ENCODE measurements around the gene EIF4EBP2.
A peak's percentile ranks its signal among the peaks of the same experiment; 100 is the strongest.

The EIF4EBP2 gene

DNA sequence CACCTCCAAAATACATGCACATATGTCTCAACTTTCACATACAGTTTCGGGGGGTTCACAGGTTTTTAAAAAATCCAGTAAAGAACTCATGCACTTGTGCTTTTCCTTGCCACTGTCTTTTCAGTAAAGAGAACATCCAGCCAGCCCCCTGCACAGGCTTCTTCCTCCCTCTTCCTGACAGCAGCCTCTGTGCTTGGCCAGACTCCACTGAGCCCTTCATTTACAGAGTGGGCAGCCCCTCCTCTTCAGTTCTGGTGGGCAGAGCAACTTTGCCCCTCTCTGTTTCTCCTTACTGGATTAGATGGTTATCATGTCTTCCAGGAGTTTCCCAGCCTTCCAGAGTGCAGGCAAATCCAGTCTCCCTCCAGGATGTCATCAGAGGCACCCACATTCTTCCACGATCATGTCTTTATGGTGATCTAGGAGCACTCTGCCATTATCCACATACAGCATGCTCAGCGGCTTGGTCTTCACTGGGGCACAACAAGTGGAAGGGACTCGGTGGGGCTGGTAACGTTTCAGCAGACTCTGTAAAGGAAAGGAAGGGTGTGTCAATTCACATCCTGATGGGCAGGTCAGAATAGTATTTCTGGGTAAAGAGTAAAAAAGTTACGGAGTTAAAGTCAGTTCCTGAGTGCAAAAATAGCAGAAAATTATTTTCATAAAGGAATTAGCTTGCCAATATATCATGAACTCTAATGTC lies 28.8 kb downstream of the EIF4EBP2 start:
- no peak for DNase-seq (ENCODE audit: low read depth)

DNA sequence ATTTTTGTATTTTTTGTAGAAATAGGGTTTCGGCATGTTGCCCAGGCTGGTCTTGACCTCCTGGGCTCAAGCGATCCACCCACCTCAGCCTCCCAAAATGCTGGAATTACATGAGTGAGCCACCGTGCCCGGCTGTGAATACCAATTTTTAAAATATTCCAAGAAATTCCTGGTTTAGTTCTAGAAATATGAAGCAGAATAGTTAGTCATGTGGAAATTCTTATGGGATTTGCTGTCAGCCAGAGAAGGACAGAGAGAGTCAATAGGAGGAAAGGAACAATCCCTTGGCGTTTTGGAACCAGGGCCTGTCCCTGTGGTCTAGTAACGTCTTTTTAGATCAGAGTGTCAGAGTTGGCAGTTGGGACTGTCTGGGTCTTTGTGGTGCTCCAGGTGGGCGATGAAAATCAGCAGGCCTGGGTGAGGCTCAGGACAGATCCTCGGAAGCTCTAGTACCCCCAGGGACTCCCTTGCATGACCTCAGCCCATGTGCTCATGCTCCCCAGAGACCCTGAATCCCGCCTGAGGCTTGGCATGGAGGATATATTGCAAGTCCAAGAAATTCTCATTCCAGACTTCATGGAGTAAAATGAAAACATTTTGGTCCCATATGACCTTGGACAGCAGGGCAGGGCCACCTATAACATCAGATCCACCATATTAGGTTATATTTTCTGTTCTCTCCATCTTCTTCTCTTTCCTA lies 29.8 kb downstream of the EIF4EBP2 start:
- peak; percentile 51 for DNase-seq (ENCODE audit: low read depth)

DNA sequence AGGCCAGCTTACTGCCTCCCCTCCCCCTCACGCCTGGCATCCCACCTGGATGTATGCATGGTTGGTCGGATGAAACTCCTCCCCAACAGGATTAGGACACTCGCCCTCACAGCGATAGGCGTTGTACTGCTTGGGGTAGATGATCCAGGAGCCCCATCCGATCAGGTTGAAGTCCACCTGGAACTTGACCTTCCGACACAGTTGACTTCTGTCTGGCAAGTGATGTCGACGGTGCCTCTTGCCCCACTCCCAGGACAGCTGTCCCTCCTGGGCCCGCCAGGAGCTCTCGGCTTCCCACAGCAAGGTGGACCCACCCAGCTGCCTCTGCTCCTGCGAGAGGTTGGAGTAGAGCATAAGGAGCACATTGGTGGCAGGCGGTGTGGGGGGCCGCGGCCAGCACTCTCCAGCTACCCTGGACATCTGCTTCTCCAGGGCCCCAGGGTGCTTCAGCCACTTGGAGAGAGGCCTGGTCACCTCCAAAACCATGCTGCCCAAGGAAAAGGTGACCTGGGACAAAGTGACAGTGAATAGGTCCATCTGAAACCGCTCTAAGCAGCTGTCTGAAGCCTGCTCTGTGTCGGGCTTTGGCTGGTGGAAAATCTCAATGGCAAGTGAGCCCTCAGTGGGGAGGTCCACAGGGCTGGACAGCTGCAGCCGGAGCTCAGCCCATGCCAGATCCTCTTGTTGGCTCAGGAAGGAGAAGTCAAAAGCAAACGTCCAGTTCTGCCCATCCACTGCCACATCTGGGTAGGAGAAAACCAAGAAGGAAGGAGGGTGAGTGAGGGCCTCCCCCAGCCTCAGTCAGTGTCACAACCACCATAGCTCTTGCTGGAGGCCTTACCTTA lies 31.5 kb downstream of the EIF4EBP2 start:
- DNase-seq (ENCODE audit: low read depth) = no peak

DNA sequence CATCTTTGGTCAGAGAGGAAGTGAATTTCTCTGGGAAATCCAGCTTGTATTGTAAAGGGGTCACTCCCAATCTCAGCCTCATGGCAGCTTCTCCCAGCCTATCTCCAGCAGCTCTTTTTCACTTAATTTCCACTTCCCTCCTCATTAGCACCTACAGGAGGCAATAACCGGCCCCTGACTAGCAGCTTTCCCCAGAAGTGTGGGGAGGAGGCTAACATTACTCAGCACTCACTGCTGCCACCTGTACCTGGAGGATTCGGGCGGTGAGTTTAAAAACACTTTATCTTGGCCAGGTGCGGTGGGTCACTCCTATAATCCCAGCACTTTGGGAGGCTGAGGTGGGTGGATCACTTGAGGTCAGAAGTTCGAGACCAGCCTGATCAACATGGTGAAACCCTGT lies 33.8 kb downstream of the EIF4EBP2 start:
- DNase-seq (ENCODE audit: low read depth) = no peak

DNA sequence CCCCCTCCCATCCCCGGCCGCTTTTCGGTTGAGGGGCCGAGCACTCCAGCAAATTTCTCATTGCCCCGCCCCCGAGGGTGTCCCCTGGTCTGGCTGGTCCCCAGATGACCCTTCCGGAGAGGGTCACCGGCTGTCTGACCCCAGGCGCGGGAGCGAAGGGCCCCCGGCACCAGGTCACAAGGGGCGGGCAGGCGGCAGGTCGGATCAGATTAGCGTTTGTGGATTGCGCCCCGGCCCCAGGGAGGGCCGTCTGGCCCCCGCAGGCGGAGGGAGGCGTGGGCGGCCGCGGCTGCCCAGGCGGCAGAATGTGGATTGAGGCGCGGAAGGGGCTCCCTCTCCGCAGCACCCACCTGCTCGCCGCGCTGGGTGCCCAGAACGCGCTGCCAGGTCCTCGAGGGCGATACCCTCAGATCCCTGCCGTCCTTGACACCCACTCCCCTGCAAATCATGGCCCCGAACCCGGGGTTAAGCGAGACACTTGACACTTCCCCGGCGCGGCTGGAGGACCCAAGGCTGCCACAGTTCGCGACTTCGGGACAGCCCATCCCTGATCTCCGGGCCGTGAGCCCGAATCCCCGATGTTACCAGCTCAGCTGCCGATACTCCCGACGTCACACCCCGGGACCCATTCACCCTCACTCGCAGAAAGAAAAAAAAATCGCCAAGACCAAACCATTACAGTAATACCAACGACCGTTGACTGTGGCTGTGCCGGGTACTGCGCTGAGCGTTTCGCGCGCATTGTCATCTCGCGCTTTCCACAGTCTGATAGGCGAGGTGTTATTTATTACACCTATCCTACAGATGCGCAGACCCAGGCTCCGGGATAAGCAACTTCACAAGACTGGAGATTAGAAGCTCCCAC lies 36.6 kb downstream of the EIF4EBP2 start:
- DNase-seq (ENCODE audit: low read depth) = no peak

DNA sequence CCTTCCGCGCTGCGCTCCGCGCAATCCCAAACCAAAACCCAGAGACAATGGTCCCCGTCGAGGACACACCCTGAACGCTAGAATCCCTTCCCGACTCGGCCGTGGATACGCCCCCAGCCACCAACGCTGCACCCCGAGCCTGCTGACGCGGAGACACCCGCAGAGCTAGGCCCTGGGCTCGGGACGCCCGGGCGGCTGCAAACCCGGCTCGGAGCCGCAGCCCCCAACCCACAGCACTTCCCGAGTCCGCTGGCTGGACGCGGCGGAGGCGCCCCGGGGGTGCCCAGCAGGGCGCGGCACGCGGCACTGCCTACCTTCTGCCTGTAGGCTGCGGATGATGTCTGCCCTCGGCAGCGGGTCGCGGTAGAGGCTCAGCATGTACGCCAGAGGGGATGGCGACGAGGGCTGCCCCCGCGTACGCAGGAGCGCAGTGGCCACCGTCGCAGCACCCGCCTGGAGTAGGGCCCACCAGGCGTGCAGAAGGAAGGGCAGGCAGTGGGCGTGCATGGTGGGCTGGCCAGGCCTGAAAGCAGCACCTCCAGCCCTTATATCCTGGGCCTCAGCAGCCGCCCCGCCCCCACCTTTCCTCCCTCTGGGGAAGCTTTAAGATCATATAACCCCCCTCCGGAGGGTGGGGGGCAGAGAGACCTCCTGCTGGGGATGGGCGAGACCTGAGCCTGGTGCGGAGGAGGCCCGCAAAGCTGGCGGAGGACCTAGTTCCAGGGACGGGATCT lies 37.4 kb downstream of the EIF4EBP2 start, which contains the start of gene NODAL:
Gene NODAL, minus strand, starts transcription at position 521 of the 734 bp plus-strand sequence. Its CDS starts 14 bp downstream, at position 507.
- DNase-seq (ENCODE audit: low read depth) = no peak

DNA sequence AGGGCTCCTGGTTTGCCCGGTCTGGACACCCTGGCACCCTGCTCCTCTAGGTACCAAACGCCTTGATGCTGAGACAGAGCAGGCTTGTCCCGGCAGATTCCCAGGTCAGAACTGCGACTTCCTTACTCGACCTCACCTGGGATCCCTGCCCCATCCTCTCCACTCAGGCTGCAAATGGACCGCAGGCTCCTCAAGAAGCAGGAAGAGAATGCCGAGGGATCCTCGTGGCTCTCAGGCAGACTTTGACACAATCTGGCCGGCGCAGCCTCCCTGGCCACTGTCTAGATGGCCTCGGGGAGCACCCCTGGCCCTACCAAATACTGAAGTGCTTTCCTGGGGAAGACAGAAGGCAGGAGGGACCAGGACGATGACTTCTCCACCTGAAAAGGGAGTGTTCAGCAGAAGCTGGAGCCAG lies 38.0 kb downstream of the EIF4EBP2 start:
- no peak for DNase-seq (ENCODE audit: low read depth)

DNA sequence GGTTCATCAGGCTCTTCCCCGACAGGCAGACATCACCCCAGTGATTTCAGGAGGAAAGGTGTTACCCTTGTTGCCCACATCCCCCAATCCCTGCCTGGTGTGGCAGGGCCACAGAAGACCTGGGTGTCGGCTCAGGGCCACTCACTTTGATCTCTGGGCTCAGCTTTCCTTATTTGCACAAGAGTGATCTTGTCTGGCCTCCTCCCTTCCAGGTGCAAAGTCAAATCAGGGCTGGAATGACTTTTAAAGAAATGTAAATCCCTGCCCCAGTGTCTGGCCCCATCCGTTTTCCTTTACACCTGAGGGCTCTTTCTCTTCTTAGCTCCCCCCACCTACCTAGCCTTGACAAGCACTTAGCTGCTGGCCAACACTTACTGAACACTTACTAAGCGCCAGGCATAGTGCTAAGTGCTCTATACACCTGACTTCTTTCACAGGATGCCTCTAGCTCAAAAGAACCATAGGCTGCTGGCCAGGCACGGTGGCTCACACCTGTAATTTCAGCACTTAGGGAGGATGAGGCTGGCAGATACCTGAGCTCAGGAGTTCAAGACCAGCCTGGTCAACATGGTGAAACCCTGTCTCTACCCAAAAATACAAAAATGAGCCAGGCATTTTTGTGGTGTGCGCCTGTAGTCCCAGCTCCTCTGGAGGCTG lies 38.5 kb downstream of the EIF4EBP2 start:
- DNase-seq (ENCODE audit: low read depth) = no peak

DNA sequence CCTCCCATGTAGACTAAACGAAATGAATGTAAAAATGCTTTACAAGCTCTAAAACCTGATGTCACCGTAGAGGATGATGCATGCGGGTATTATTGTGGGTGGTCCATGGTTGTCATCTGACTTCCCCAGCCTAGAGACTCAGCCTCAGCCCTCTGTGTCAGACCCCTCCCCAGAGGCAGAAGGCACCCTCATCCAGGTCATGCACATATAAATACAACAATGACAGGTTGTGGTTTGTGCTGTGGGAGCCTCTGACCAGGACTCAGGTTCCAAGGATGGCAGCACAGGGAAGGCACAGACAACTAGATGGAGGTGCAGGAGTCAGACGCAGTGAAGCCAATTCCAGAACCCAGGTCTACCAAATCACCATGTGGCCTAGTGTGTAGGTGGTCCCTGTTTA lies 40.8 kb downstream of the EIF4EBP2 start:
- DNase-seq (ENCODE audit: low read depth) = no peak

DNA sequence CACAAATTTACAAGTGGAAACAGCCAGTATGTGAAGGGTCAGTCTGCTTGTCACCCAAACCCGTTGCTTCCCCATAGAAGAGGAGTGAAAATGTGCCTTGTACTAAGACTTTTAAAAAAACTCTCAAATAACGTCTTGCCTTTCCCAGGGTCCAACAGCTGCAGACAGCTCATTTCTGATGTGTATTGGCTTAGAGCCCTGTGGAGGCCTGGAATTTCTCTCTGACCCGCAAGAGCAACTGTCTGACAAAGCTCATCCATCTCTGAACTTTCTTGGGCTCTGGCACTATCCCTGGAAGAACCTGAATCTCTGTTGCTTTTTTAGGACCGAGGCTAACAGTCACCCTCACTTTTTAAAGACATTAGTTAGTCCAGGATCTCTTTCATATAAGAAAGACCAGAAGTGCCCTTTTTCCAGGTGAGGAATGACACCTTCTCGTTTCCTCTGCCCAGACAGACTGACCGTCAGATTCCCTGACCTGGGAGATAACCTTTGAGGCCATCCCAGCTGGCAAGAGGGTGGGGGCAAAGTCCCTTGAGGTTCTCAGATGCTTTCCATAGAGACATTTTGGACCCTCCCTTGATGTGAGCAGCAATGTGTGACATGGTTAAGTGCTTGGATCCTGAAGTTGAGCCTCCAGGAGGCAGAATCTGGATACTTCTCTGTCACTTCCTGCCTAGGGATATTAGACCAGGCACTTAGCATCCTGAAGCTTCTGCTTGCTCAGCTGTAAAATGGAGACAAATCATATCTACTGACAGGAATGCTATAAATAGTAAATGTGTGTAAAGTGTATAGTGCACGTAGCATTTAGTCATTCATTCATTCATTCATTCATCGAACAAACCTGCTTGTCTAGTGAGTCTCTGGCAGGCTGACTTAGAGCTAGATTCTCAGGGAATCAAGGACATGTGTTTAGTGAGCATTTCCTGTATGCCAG lies 42.0 kb downstream of the EIF4EBP2 start:
- DNase-seq (ENCODE audit: low read depth) = peak; percentile 52

DNA sequence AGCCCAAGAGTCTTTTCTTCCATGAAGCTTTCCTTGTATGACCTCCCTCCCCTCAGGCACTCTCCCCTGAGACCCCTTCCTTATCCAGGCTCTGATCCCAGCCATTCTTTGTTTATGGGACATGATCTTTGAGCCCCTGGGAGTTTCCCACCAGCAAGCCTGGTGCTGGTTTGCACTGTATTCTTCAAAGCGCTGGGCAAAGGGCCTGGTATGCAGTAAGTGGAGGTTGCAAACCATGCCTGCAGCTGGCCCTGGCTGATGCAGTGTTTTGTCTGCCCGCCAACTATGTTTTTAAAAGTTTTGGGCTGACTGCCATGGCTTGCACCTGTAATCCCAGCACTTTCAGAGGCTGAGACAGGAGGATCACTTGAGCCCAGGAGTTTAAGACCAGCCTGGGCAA lies 44.3 kb downstream of the EIF4EBP2 start:
- no peak for DNase-seq (ENCODE audit: low read depth)

DNA sequence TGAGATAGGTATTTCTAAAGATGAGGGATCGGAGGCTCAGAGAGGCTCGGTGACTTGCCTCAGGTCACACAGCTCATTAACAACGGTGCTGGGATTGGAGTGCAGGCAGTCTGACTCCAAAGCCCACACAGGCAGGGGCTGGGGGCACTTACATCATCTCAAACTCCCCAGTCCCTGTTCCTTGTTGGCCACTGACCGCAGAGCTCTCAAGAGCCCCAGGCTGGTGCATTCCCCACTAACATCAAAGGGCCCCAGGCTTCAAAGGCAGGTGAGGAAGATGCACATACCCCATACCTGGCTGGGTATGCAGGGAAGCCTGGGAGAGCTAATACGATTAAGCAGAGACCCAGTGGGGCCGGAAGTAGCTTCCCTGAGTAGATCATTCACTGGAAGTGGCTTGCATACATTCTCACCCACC lies 51.3 kb downstream of the EIF4EBP2 start:
- no peak for DNase-seq (ENCODE audit: low read depth)

DNA sequence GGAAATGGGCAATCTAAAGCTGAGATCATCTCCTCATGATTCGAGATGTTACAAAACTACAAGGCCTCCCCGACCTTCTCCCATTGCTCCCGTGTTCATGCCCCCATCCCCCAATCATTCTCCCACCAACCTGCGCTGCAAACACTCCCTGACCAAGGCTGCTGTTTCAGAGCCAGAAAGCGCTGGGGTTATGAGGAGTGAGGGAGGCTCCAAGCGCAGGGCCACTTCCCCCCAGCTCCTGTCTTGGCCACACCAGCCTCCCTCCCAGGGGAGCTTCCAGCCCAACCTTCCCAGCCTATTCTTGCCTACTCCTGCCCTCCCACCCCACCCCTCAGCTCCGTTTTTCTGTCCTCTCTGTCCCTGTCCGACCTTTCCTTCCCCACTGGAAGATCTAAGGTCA lies 52.2 kb downstream of the EIF4EBP2 start:
- DNase-seq (ENCODE audit: low read depth) = no peak

DNA sequence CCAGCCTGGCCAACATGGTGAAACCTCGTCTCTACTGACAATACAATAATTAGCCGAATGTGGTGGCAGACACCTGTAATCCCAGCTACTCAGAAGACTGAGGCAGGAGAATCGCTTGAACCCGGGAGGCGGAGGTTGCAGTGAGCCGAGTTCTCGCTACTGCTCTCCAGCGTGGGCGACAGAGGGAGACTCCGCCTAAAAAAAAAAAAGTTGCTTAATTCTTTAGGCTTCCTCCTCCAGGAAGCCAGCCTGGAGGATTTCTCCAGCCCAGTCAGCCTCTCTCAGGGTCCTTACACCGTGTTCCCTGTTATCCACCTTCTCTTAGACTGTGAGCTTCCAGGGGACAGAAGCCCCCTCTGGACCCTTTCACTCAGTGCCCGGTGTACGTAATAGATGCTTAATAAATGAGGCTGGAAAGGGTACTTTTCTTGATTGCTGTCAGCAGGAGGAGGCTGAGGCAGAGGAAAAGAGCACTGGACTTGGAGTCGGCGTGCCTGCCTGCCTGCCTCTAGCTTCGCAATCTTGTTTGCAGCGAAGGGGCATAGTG lies 53.9 kb downstream of the EIF4EBP2 start:
- no peak for DNase-seq (ENCODE audit: low read depth)

DNA sequence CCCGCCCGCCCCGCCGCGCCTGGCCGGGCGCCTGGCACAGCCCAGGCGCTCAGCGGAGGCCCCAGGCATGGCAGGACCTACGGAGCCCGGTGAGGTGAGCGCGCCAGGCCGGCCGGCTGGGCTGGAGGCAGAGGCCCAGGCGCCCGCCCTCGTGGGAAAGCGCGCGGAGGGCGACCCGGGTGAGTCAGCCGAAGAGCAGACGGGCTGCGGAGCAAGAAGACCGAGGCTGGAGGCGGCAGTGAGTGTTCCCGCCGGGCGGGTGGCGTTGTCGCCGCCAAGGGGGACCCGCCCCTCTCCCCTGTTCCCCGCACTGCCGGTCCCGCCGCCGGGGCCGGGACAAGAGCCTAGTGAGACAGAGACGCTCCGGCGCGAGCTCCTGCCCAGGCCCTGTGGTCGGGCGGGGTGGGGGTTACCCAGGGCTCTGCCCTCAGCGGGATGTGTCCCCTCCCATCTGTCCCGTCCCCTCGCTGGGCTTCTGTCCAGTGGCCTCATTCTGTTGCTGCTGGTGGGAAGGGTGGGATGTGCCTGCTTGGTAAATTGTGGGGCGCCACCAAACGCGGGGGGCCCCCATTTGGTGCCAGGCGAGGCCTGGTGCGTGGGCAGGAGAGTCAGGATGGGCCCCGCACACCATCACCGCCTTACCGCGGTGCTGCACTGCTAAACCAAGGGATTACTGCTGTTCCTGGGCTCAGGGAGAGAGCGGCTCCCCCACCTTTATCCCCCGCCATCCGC lies 54.5 kb downstream of the EIF4EBP2 start:
- peak; percentile 84 for DNase-seq (ENCODE audit: low read depth)

DNA sequence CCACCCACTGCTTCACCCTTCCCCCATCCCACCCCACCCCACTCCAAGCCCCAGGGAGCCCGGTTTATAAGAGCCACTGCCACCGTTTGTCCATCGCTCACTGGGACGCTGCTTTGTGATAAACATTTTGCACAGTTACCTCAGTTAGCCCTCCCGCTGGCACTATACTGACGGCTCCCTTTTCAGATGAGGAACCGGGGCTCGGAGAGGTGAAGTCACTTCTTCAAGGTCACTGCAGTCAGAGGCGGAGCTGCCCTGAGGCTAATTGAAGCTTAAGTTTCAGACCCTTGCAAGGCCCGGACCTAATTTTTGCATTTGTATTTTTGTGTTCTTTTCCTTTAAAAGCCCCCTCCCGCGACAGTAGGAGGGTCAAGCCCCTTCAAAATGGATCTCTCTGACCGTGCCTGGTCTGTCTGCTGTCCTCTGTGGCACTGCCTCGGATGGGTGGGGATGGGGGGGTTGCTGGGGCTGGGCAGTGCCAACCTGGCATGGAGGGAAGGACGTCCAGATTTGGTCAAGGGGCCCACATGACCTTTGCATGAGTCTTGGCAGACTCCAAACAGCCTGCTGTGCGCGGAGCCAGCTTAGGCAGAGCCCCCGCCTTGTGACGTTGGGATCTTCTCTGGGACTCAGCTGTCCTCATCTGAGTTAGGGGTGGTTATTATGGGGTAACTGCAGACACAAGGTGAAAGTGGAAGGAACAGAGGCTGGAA lies 55.3 kb downstream of the EIF4EBP2 start:
- no peak for DNase-seq (ENCODE audit: low read depth)

DNA sequence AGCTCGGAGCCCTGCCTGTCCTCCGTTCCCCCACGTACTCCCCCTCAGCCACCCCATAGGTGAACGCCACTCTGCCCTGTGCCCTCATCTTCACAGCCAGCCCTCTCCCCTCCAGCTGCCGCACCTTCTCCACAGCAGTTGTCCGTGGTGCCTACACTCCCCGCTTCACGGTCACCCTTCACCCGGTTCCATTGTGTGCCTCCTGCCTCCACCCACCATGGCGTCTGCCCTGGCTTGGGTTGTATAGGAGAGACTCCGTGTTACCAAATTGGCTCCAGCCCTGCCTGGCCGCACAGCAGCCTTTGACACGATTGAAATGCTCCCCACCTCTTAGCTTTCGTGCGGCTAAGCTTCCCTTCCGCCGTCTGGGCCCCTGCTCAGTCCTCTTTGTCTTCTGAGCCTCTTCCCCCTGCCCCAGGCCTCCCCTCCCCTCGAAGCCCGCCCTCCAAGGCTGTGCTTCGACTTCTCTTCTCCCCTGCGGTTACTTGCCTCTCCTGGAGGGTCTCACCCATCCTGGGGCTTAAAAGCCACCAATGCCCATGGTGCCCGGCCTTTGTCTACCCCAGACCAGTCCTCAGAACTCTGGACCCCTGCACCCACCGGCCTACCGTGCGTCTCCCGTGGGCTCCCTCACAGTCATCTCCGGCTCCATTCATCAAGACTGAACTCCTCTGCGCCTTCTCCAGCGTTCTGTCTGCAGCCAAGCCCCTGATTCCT lies 56.0 kb downstream of the EIF4EBP2 start:
- DNase-seq (ENCODE audit: low read depth) = no peak

Data from EH (cell line).